ENCODE results near the gene TBC1D8B.

DNA sequence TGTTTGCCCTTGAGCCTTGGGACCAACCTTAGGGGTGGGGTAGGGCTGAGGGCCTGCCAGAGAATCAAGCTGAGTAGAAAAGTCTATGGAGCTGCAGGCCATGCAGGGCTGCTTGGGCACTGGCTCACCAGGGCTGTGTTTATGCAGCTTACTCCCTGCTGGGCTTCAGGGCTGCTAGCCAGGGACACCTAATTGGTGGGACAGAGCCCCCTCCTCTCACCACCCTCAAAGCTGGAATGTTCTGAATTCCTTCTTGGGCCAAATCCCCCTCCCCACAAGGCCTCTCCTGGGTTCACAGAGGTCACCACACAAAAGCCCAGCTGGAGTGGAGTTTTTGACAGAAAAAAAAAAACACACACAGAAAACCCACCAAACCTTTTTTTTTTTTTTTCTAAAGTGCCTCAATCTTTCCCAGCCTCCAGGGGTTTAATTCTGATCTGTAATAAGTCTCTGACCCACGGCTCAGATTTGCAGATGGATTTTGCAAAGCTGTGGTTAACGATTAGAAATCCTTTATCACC is 117.5 kb downstream of the TBC1D8B start, which contains the start of gene CLDN2:
- TF ChIP-seq, protein P1, sequence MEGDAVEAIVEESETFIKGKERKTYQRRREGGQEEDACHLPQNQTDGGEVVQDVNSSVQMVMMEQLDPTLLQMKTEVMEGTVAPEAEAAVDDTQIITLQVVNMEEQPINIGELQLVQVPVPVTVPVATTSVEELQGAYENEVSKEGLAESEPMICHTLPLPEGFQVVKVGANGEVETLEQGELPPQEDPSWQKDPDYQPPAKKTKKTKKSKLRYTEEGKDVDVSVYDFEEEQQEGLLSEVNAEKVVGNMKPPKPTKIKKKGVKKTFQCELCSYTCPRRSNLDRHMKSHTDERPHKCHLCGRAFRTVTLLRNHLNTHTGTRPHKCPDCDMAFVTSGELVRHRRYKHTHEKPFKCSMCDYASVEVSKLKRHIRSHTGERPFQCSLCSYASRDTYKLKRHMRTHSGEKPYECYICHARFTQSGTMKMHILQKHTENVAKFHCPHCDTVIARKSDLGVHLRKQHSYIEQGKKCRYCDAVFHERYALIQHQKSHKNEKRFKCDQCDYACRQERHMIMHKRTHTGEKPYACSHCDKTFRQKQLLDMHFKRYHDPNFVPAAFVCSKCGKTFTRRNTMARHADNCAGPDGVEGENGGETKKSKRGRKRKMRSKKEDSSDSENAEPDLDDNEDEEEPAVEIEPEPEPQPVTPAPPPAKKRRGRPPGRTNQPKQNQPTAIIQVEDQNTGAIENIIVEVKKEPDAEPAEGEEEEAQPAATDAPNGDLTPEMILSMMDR (IDR thresholded peaks at IDR 0.05; ENCODE audit: low read depth, low read length, poor library complexity, severe bottlenecking): no peak
- no peak for TF ChIP-seq EZH2phosphoT487 (IDR thresholded peaks at IDR 0.05; ENCODE audit: borderline replicate concordance, low read length)
